SK-N-SH (cell line): ENCODE data around the gene ZDHHC14. TPM values are rescaled to one million over a fixed set of nuclear protein-coding genes. Genes with fewer than 3 reads are reported as not detected.

ENCODE experiments used
- CTCF ChIA-PET: fragments of 300-600, 350-600 bp; formaldehyde crosslinking; extraction: SDS; loops from one replicate; lab custom pipeline; 2021; lab: Yijun Ruan, JAX
- POLR2A ChIA-PET: fragments of 350-600 bp; sonication (Branson Sonifier 250); formaldehyde crosslinking; extraction: SDS; loops from one replicate; lab custom pipeline; 2020; ENCODE audit warnings: antibody characterized with exemption, inconsistent platforms; lab: Yijun Ruan, JAX
- DNase-seq: peaks from one replicate; pipeline ENCODE4 v3.0.0; 2012
- H2AFZ ChIP-seq: fragments of 200-600 bp; sonication (generic); 2 replicates; pipeline ENCODE4 v1.8.1; 2016; ENCODE audit warnings: antibody characterized with exemption, mild to moderate bottlenecking, low read depth
- H3F3A ChIP-seq: fragments of 200-600 bp; sonication (generic); replicated peaks from 2 replicates; pipeline ENCODE3; 2016; ENCODE audit warnings: antibody characterized with exemption, mild to moderate bottlenecking; ENCODE audit not compliant: insufficient read depth
- H3K27ac ChIP-seq, 2 experiments: fragments of 200-500 bp in 1 of 2; fragments of 200-600 bp in 1 of 2; sonication (Bioruptor generic) in 1 of 2; sonication (generic), shearing (Covaris generic) in 1 of 2; 2 replicates each; pipeline versions ENCODE4 v1.5.1 to v1.6.1; 2014 to 2016; ENCODE audit warnings: low read depth in 2 of 2, inconsistent platforms in 1 of 2, low read length in 1 of 2, mild to moderate bottlenecking in 1 of 2, mixed read lengths in 1 of 2
- H3K27me3 ChIP-seq: fragments of 200-600 bp; sonication (generic), shearing (Covaris generic); 2 replicates; pipeline ENCODE4 v1.6.1; 2016; ENCODE audit warnings: mixed run types; ENCODE audit not compliant: insufficient read depth
- H3K36me3 ChIP-seq, 2 experiments: fragments of 200-500 bp in 1 of 2; fragments of 200-600 bp in 1 of 2; sonication (Bioruptor generic) in 1 of 2; sonication (generic) in 1 of 2; replicated peaks in 1 of 2; 2 replicates each; pipeline versions ENCODE3 to v1.5.1; 2014 to 2016; ENCODE audit warnings: low read length in 1 of 2, mild to moderate bottlenecking in 1 of 2; ENCODE audit not compliant: insufficient read depth in 2 of 2, control insufficient read depth in 1 of 2
- H3K4me1 ChIP-seq, 2 experiments: fragments of 200-500 bp in 1 of 2; fragments of 200-600 bp in 1 of 2; sonication (Bioruptor generic) in 1 of 2; sonication (generic), shearing (Covaris generic) in 1 of 2; 2 replicates each; pipeline versions ENCODE4 v1.5.1 to v1.6.1; 2014 to 2016; ENCODE audit warnings: low read depth in 1 of 2, low read length in 1 of 2, mixed run types in 1 of 2; ENCODE audit not compliant: insufficient read depth in 2 of 2, control insufficient read depth in 1 of 2
- H3K4me2 ChIP-seq: fragments of 200-600 bp; sonication (generic), shearing (Covaris generic); 2 replicates; pipeline ENCODE4 v1.6.1; 2017; ENCODE audit warnings: mixed run types
- H3K4me3 ChIP-seq, 2 experiments: fragments of 200-500 bp in 1 of 2; fragments of 200-600 bp in 1 of 2; sonication (Bioruptor generic) in 1 of 2; sonication (generic), shearing (Covaris generic) in 1 of 2; 2 replicates each; pipeline versions ENCODE4 v1.5.1 to v1.8.1; 2014 to 2016; ENCODE audit warnings: low read depth in 2 of 2, inconsistent platforms in 1 of 2, low read length in 1 of 2, mild to moderate bottlenecking in 1 of 2, mixed read lengths in 1 of 2, moderate library complexity in 1 of 2
- H3K79me2 ChIP-seq: fragments of 200-600 bp; sonication (generic); 2 replicates; pipeline ENCODE4 v1.8.1; 2017; ENCODE audit warnings: mild to moderate bottlenecking; ENCODE audit not compliant: insufficient read depth
- H3K9ac ChIP-seq: fragments of 200-600 bp; sonication (generic); 2 replicates; pipeline ENCODE4 v1.6.1; 2017; ENCODE audit warnings: mixed run types
- H3K9me2 ChIP-seq: fragments of 200-600 bp; sonication (generic); 2 replicates; pipeline ENCODE4 v1.6.1; 2017; ENCODE audit warnings: mixed run types
- H3K9me3 ChIP-seq: fragments of 200-600 bp; sonication (generic); 2 replicates; pipeline ENCODE4 v1.6.1; 2017; ENCODE audit warnings: mixed run types, mild to moderate bottlenecking, moderate library complexity
- H4K20me1 ChIP-seq: fragments of 200-600 bp; sonication (generic); 2 replicates; pipeline ENCODE4 v1.6.1; 2017; ENCODE audit warnings: mild to moderate bottlenecking, mixed run types; ENCODE audit not compliant: insufficient read depth
- CHD2 ChIP-seq: fragments of 150-350 bp; IDR thresholded peaks from 2 replicates; pipeline ENCODE4 v1.6.1; 2018; ENCODE audit warnings: low read length; ENCODE audit not compliant: partially characterized antibody
- CTCF ChIP-seq: fragments of 200-600 bp; sonication (generic); IDR thresholded peaks from 2 replicates; pipeline ENCODE4 v1.6.1; 2017; ENCODE audit warnings: antibody characterized with exemption, mild to moderate bottlenecking, moderate library complexity
- EP300 ChIP-seq, 2 experiments: IDR thresholded peaks; 2 replicates each; pipeline versions ENCODE4 v1.4.0 to v1.6.1; 2012; ENCODE audit warnings: borderline replicate concordance in 1 of 2, low read depth in 1 of 2, low read length in 1 of 2
- EZH2phosphoT487 ChIP-seq: fragments of 200-600 bp; sonication (generic); IDR thresholded peaks from 2 replicates; pipeline ENCODE4 v1.6.1; 2017; ENCODE audit warnings: low read depth, mixed run types, mild to moderate bottlenecking, antibody characterized with exemption, moderate library complexity, borderline replicate concordance
- FOSL2 ChIP-seq: IDR thresholded peaks from 2 replicates; pipeline ENCODE4 v1.4.0; 2012; ENCODE audit warnings: low read depth, mild to moderate bottlenecking, moderate library complexity, borderline replicate concordance
- GATA2 ChIP-seq: sonication (generic); formaldehyde crosslinking; IDR thresholded peaks from 2 replicates; pipeline ENCODE4 v1.5.0; 2020; ENCODE audit warnings: mild to moderate bottlenecking, missing genetic modification reagents
- IRF3 ChIP-seq: fragments of 150-350 bp; IDR thresholded peaks from 2 replicates; pipeline ENCODE4 v1.6.1; 2016; ENCODE audit warnings: mild to moderate bottlenecking, low read depth, low read length
- MEF2A ChIP-seq: IDR thresholded peaks from 2 replicates; pipeline ENCODE4 v1.4.0; 2012; ENCODE audit warnings: low read depth, borderline replicate concordance
- NFIC ChIP-seq: IDR thresholded peaks from 2 replicates; pipeline ENCODE4 v1.4.0; 2012; ENCODE audit warnings: borderline replicate concordance
- PBX3 ChIP-seq: IDR thresholded peaks from 2 replicates; pipeline ENCODE4; 2012
- RAD21 ChIP-seq: IDR thresholded peaks from 2 replicates; pipeline ENCODE4 v1.6.1; 2012; ENCODE audit warnings: mild to moderate bottlenecking, low read length
- RCOR1 ChIP-seq: fragments of 150-350 bp; IDR thresholded peaks from 2 replicates; pipeline ENCODE4 v1.6.1; 2017; ENCODE audit warnings: antibody characterized with exemption, low read length
- RFX5 ChIP-seq: IDR thresholded peaks from 2 replicates; pipeline ENCODE4 v1.6.1; 2012; ENCODE audit warnings: mild to moderate bottlenecking, improper control_type of control experiment, low read length
- RXRA ChIP-seq: IDR thresholded peaks from 2 replicates; pipeline ENCODE4 v1.4.0; 2012; ENCODE audit warnings: low read depth, mild to moderate bottlenecking, borderline replicate concordance
- SMC3 ChIP-seq: IDR thresholded peaks from 2 replicates; pipeline ENCODE4 v1.6.1; 2012; ENCODE audit warnings: low read depth, low read length, improper control_type of control experiment
- TAF1 ChIP-seq: IDR thresholded peaks from 2 replicates; pipeline ENCODE4 v1.6.1; 2012; ENCODE audit warnings: low read depth, mild to moderate bottlenecking, low read length, moderate library complexity, borderline replicate concordance
- YY1 ChIP-seq: IDR thresholded peaks from 2 replicates; pipeline ENCODE4 v1.4.0; 2012; ENCODE audit warnings: low read depth, mild to moderate bottlenecking
- ZBTB33 ChIP-seq: IDR thresholded peaks from 2 replicates; pipeline ENCODE4 v1.4.0; 2012; ENCODE audit warnings: low read depth, borderline replicate concordance
- WGBS: methylation state at CpG from one replicate; pipeline ENCODE4 v1.1.6; 2017; ENCODE audit warnings: low lambda C conversion rate; 5-methylcytosine and 5-hydroxymethylcytosine counted together
- polyA plus RNA-seq, 3 experiments: library from polyadenylated mRNA; depleted of rRNA; stranded (reverse); fragments of >200 nt; gene quantifications; 2 replicates each; pipeline ENCODE4 v1.2.3, GENCODE V29; 2012
- TF ChIP-seq, protein P1 (sequence below): fragments of 150-350 bp; IDR thresholded peaks from 2 replicates; pipeline ENCODE4 v1.6.1; 2017; ENCODE audit warnings: antibody characterized with exemption, low read length, low read depth, borderline replicate concordance
- TF ChIP-seq, protein P2 (sequence below): IDR thresholded peaks from 2 replicates; pipeline ENCODE4 v1.6.1; 2012; ENCODE audit warnings: mild to moderate bottlenecking, low read depth, low read length, moderate library complexity

Gene ZDHHC14
- polyA plus RNA-seq, 1 of the 3 experiments (the other 2 are of a cell fraction) = 5.4 TPM

GRCh38 chr6:157493576-157493975, 112.6 kb downstream of the ZDHHC14 start:
- Histone ChIP-seq H3K27me3 (no peaks in the 10 kb centered on the region), H3K4me3 (no peak overlapping the region)
- no peak for TF ChIP-seq GATA2 (CRISPR knock-in tag)
- TF ChIP-seq PBX3 = no peak
- TF ChIP-seq NFIC = no peak
- no peak for TF ChIP-seq SMC3
- no peak for TF ChIP-seq CTCF
- TF ChIP-seq, protein P1, sequence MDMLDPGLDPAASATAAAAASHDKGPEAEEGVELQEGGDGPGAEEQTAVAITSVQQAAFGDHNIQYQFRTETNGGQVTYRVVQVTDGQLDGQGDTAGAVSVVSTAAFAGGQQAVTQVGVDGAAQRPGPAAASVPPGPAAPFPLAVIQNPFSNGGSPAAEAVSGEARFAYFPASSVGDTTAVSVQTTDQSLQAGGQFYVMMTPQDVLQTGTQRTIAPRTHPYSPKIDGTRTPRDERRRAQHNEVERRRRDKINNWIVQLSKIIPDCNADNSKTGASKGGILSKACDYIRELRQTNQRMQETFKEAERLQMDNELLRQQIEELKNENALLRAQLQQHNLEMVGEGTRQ = no peak
- no peak for TF ChIP-seq YY1
- no peak for TF ChIP-seq TAF1
- no peak for TF ChIP-seq ZBTB33
- TF ChIP-seq RXRA = no peak
- TF ChIP-seq RFX5 = no peak
- TF ChIP-seq MEF2A = no peak
- TF ChIP-seq CHD2 = no peak
- TF ChIP-seq, protein P2, sequence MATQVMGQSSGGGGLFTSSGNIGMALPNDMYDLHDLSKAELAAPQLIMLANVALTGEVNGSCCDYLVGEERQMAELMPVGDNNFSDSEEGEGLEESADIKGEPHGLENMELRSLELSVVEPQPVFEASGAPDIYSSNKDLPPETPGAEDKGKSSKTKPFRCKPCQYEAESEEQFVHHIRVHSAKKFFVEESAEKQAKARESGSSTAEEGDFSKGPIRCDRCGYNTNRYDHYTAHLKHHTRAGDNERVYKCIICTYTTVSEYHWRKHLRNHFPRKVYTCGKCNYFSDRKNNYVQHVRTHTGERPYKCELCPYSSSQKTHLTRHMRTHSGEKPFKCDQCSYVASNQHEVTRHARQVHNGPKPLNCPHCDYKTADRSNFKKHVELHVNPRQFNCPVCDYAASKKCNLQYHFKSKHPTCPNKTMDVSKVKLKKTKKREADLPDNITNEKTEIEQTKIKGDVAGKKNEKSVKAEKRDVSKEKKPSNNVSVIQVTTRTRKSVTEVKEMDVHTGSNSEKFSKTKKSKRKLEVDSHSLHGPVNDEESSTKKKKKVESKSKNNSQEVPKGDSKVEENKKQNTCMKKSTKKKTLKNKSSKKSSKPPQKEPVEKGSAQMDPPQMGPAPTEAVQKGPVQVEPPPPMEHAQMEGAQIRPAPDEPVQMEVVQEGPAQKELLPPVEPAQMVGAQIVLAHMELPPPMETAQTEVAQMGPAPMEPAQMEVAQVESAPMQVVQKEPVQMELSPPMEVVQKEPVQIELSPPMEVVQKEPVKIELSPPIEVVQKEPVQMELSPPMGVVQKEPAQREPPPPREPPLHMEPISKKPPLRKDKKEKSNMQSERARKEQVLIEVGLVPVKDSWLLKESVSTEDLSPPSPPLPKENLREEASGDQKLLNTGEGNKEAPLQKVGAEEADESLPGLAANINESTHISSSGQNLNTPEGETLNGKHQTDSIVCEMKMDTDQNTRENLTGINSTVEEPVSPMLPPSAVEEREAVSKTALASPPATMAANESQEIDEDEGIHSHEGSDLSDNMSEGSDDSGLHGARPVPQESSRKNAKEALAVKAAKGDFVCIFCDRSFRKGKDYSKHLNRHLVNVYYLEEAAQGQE = no peak
- TF ChIP-seq RCOR1 = no peak
- no peak for TF ChIP-seq EZH2phosphoT487
- TF ChIP-seq RAD21 = no peak
- TF ChIP-seq IRF3 = no peak
- no peak for TF ChIP-seq FOSL2
- no peak for TF ChIP-seq EP300 (IDR thresholded peaks at IDR 0.05; ENCODE audit: borderline replicate concordance in 1 of 2, low read depth in 1 of 2, low read length in 1 of 2)
- TF ChIP-seq, all 33 proteins: peak for 0
- Histone ChIP-seq H3K9ac (no peak overlapping the region), H3K27ac (no peak overlapping the region), H3K4me1 (peaks cover 0 to 25% of the 10 kb centered on the region in 2 experiments; a peak in 2 of 4 replicates), H3K9me3 (no peaks in the 10 kb centered on the region), H3K79me2 (no peaks in the 10 kb centered on the region), H3K4me2 (no peak overlapping the region), H4K20me1 (no peaks in the 10 kb centered on the region), H2AFZ (no peak overlapping the region), H3K36me3 (no peaks in the 10 kb centered on the region), H3F3A (no peaks in the 10 kb centered on the region), H3K9me2 (no peaks in the 10 kb centered on the region)
- 93% methylated on average over 3 of the region's 10 CpGs for WGBS
- ChIA-PET POLR2A (no interaction called here), CTCF (interaction anchor here (1.5 kb wide), 1 partner anchor 179 kb away, joined by 3 read pairs; no protein-coding TSS in a partner anchor)
- no peak for DNase-seq
